HCT116 (cell line): ENCODE results near the gene RASL10A. TPM values are rescaled to one million over a fixed set of nuclear protein-coding genes. Genes with fewer than 3 reads are reported as not detected.

ENCODE experiments used
- ATAC-seq: fragments of 200-7000 bp; cut with Tn5 transposase; 2 replicates; pipeline ENCODE4 v1.9.1; 2020; ENCODE audit warnings: mild to moderate bottlenecking, moderate library complexity
- BruUV-seq: library from RNA; stranded (reverse); fragments of 400-500 nt; replicated peaks from 2 replicates; lab custom pipeline; 2021; lab: Mats Ljungman, UMichigan
- CTCF ChIA-PET: fragments of 300-600 bp; sonication (Branson Sonifier 250); formaldehyde crosslinking; loops from one replicate; lab custom pipeline; 2021; ENCODE audit warnings: antibody characterized with exemption; lab: Charles Lee
- POLR2A ChIA-PET: fragments of 300-600, 350-600 bp; sonication (Branson Sonifier 250); formaldehyde crosslinking; loops from one replicate; lab custom pipeline; 2021; ENCODE audit warnings: antibody characterized with exemption; lab: Charles Lee
- RAD21 ChIA-PET, 2 experiments: fragments of 300-600 bp; sonication (Branson Sonifier 250); formaldehyde crosslinking; loops; one replicate each; lab custom pipeline; 2023; ENCODE audit warnings: low total read pairs in 2 of 2; ENCODE audit not compliant: uncharacterized antibody in 2 of 2, unreplicated experiment in 2 of 2, low non-redundant PET in 1 of 2; lab: Charles Lee
- DNase-seq: peaks from one replicate; pipeline ENCODE4 v3.0.0-alpha.2; 2010; ENCODE audit warnings: low read depth, low spot score
- H2AFZ ChIP-seq: fragments of 200-600 bp; shearing (Covaris generic), sonication (generic); 2 replicates; pipeline ENCODE4 v1.6.1; 2017; ENCODE audit warnings: low read depth, mixed run types, mixed read lengths, antibody characterized with exemption, low read length; ENCODE audit not compliant: poor library complexity, severe bottlenecking
- H3K27ac ChIP-seq: 2 replicates; pipeline ENCODE4 v1.5.1; 2012; ENCODE audit warnings: low read depth, low read length
- H3K27me3 ChIP-seq: fragments of 200-600 bp; sonication (generic); 2 replicates; pipeline ENCODE4 v1.6.1; 2016; ENCODE audit warnings: mixed run types, low read length, mixed read lengths; ENCODE audit not compliant: insufficient read depth
- H3K36me3 ChIP-seq, 2 experiments: fragments of 200-500 bp in 1 of 2; fragments of 200-600 bp in 1 of 2; sonication (Bioruptor generic) in 1 of 2; sonication (generic) in 1 of 2; 2 replicates each; pipeline versions ENCODE4 v1.5.1 to v1.6.1; 2014 to 2016; ENCODE audit warnings: low read length in 2 of 2, inconsistent platforms in 1 of 2, mixed read lengths in 1 of 2, mixed run types in 1 of 2; ENCODE audit not compliant: insufficient read depth in 2 of 2, control insufficient read depth in 1 of 2
- H3K4me1 ChIP-seq, 2 experiments: fragments of 200-600 bp in 1 of 2; sonication (generic) in 1 of 2; 2 replicates each; pipeline versions ENCODE4 v1.5.1 to v1.6.1; 2012 to 2017; ENCODE audit warnings: low read length in 2 of 2, inconsistent platforms in 1 of 2, mild to moderate bottlenecking in 1 of 2, mixed read lengths in 1 of 2, mixed run types in 1 of 2, moderate library complexity in 1 of 2; ENCODE audit not compliant: insufficient read depth in 2 of 2, control insufficient read depth in 1 of 2
- H3K4me2 ChIP-seq: fragments of 200-600 bp; sonication (generic); 2 replicates; pipeline ENCODE4 v1.6.1; 2017; ENCODE audit warnings: mixed run types, low read length, mixed read lengths
- H3K4me3 ChIP-seq, 2 experiments: fragments of 200-600 bp in 1 of 2; sonication (generic) in 1 of 2; replicated peaks in 1 of 2; 2 replicates each; pipeline ENCODE4 v1.5.1; 2011 to 2016; ENCODE audit warnings: low read length in 2 of 2, control low read depth in 1 of 2, low read depth in 1 of 2, mild to moderate bottlenecking in 1 of 2, mixed read lengths in 1 of 2, mixed run types in 1 of 2
- H3K79me2 ChIP-seq: fragments of 200-600 bp; sonication (generic); 2 replicates; pipeline ENCODE4 v1.6.1; 2017; ENCODE audit warnings: mild to moderate bottlenecking, mixed run types, low read length, moderate library complexity, mixed read lengths; ENCODE audit not compliant: insufficient read depth
- H3K9ac ChIP-seq: fragments of 200-600 bp; sonication (generic); 2 replicates; pipeline ENCODE4 v1.6.1; 2016; ENCODE audit warnings: low read length, mixed read lengths
- H3K9me2 ChIP-seq: fragments of 200-600 bp; sonication (generic), shearing (Covaris generic); 2 replicates; pipeline ENCODE4 v1.6.1; 2017; ENCODE audit warnings: mixed run types, mild to moderate bottlenecking, moderate library complexity; ENCODE audit not compliant: insufficient read depth
- H3K9me3 ChIP-seq, 2 experiments: fragments of 200-500 bp in 1 of 2; fragments of 200-600 bp in 1 of 2; sonication (Bioruptor generic) in 1 of 2; sonication (generic) in 1 of 2; 2 replicates each; pipeline ENCODE4 v1.6.1; 2014 to 2017; ENCODE audit warnings: low read length in 2 of 2, mixed read lengths in 2 of 2, inconsistent platforms in 1 of 2, low read depth in 1 of 2, mild to moderate bottlenecking in 1 of 2, mixed run types in 1 of 2, moderate library complexity in 1 of 2; ENCODE audit not compliant: control insufficient read depth in 1 of 2, insufficient read depth in 1 of 2
- H4K20me1 ChIP-seq: fragments of 200-600 bp; sonication (generic), shearing (Covaris generic); 2 replicates; pipeline ENCODE4 v1.6.1; 2017; ENCODE audit warnings: mixed run types, mild to moderate bottlenecking, moderate library complexity; ENCODE audit not compliant: insufficient read depth
- CBX3 ChIP-seq: IDR thresholded peaks from 2 replicates; pipeline ENCODE4 v1.6.1; 2012; ENCODE audit warnings: low read depth
- CEBPB ChIP-seq: IDR thresholded peaks from 2 replicates; pipeline ENCODE4 v1.6.1; 2012; ENCODE audit warnings: low read depth
- ELF1 ChIP-seq: IDR thresholded peaks from 2 replicates; pipeline ENCODE4 v1.6.1; 2012; ENCODE audit warnings: low read depth, borderline replicate concordance
- EZH2 ChIP-seq: fragments of 200-600 bp; sonication (generic); IDR thresholded peaks from 2 replicates; pipeline ENCODE4 v1.6.1; 2017; ENCODE audit warnings: antibody characterized with exemption, mixed run types
- POLR2A ChIP-seq: IDR thresholded peaks from 2 replicates; pipeline ENCODE4 v1.7.0; 2011; ENCODE audit warnings: borderline replicate concordance; ENCODE audit not compliant: insufficient read depth, insufficient read length; ENCODE audit errors: extremely low read depth
- RAD21 ChIP-seq: IDR thresholded peaks from 2 replicates; pipeline ENCODE4 v1.6.1; 2012; ENCODE audit warnings: low read depth, mild to moderate bottlenecking
- SIN3A ChIP-seq: IDR thresholded peaks from 2 replicates; pipeline ENCODE4 v1.6.1; 2012; ENCODE audit warnings: low read depth
- SRF ChIP-seq: IDR thresholded peaks from 2 replicates; pipeline ENCODE4 v1.6.1; 2012; ENCODE audit warnings: low read depth
- TCF7L2 ChIP-seq: IDR thresholded peaks from 2 replicates; pipeline ENCODE4 v1.7.0; 2011; ENCODE audit warnings: borderline replicate concordance, inconsistent platforms; ENCODE audit not compliant: insufficient read depth, insufficient read length; ENCODE audit errors: extremely low read depth
- ZNF274 ChIP-seq: fragments of 200-500 bp; sonication (Bioruptor generic); IDR thresholded peaks from 2 replicates; pipeline ENCODE4 v1.6.1; 2014; ENCODE audit warnings: mild to moderate bottlenecking, low read depth, low read length, inconsistent platforms
- intact Hi-C: fragments of 100-400 bp; cut with micrococcal nuclease; formaldehyde crosslinking; loops from 2 replicates; pipeline ENCODE4 v1.10.0; 2022
- total RNA-seq: library from RNA; stranded (reverse); gene quantifications from one replicate; pipeline ENCODE4 v1.2.1, GENCODE V29; 2021; ENCODE audit not compliant: unreplicated experiment
- TF ChIP-seq, protein P1 (sequence below), 3 experiments: fragments of 200-600 bp in 1 of 3; sonication (generic) in 1 of 3; IDR thresholded peaks in 2 of 3; conservative IDR thresholded peaks in 1 of 3; 2 replicates each; pipeline ENCODE4 v1.5.1; 2012 to 2017; ENCODE audit warnings: low read depth in 2 of 3, low read length in 2 of 3, antibody characterized with exemption in 1 of 3, borderline replicate concordance in 1 of 3, control low read depth in 1 of 3, mild to moderate bottlenecking in 1 of 3, mixed read lengths in 1 of 3, mixed run types in 1 of 3, moderate library complexity in 1 of 3; ENCODE audit not compliant: insufficient read depth in 1 of 3

The RASL10A gene
- total RNA-seq, 1 experiment from 2014 or later = 0.96 TPM

DNA sequence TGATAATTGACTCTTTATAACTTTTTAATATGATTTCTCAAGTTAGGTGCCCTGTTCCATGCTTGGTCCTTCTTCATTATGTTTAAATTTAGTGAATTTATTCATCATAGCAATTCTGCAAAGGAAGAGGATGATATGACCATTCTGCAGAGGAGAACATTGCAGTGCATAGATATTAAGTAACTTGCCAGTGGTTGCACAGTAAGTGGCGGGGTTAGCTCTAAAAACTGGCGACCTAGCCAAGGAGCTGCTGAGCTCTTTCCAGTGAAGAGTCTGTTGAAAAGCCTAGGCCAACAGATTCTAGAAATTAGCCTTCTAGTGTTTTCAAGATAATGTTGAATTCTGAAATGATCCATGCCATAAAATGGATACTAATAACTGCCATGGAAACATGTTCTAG is 42.9 kb downstream of the RASL10A start:
- ChIA-PET CTCF (no interaction called here), RAD21 (no interaction called here), POLR2A (no interaction called here)
- no peak for DNase-seq
- ATAC-seq = no peak
- Histone ChIP-seq H3K36me3 (peaks cover 71 to 85% of the 10 kb centered on the region in 2 experiments), H3K4me2 (no peak overlapping the region), H4K20me1 (peaks cover 85% of the 10 kb centered on the region; the same call in 1 of the 2 replicates), H3K27ac (no peak overlapping the region), H3K4me1 (peaks cover 12 to 19% of the 10 kb centered on the region in 2 experiments), H3K4me3 (no peak overlapping the region), H2AFZ (no peak overlapping the region), H3K9me2 (no peaks in the 10 kb centered on the region), H3K9ac (no peak overlapping the region), H3K9me3 (no peaks in the 10 kb centered on the region), H3K27me3 (no peaks in the 10 kb centered on the region), H3K79me2 (peaks cover 100% of the 10 kb centered on the region)
- TF ChIP-seq SRF (no peak), ELF1 (no peak), CBX3 (no peak), TCF7L2 (no peak), RAD21 (no peak), CEBPB (no peak), EZH2 (no peak), POLR2A (no peak), SIN3A (no peak), ZNF274 (no peak)
- TF ChIP-seq, protein P1, sequence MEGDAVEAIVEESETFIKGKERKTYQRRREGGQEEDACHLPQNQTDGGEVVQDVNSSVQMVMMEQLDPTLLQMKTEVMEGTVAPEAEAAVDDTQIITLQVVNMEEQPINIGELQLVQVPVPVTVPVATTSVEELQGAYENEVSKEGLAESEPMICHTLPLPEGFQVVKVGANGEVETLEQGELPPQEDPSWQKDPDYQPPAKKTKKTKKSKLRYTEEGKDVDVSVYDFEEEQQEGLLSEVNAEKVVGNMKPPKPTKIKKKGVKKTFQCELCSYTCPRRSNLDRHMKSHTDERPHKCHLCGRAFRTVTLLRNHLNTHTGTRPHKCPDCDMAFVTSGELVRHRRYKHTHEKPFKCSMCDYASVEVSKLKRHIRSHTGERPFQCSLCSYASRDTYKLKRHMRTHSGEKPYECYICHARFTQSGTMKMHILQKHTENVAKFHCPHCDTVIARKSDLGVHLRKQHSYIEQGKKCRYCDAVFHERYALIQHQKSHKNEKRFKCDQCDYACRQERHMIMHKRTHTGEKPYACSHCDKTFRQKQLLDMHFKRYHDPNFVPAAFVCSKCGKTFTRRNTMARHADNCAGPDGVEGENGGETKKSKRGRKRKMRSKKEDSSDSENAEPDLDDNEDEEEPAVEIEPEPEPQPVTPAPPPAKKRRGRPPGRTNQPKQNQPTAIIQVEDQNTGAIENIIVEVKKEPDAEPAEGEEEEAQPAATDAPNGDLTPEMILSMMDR (IDR thresholded peaks at IDR 0.05 in 2 of 3, conservative IDR thresholded peaks at IDR 0.05 in 1 of 3; ENCODE audit: borderline replicate concordance in 1 of 3, insufficient read depth in 1 of 3, low read depth in 2 of 3, low read length in 2 of 3) = no peak
- BruUV-seq = no TSS peak
- intact Hi-C loops = no loop called here
